SK-N-MC (cell line): ENCODE measurements around the gene EPS15.

Experiments
- DNase-seq: peaks from one replicate; pipeline ENCODE4 v3.0.0-alpha.2; 2011; ENCODE audit warnings: low read depth, low spot score
- H3K27ac ChIP-seq: fragments of 200-600 bp; sonication (generic); 2 replicates; pipeline ENCODE4 v1.5.1; 2016; ENCODE audit warnings: mixed run types
- H3K36me3 ChIP-seq: fragments of 200-600 bp; sonication (generic); 2 replicates; pipeline ENCODE4 v1.6.1; 2017; ENCODE audit warnings: antibody characterized with exemption, low read length, mixed read lengths; ENCODE audit not compliant: insufficient read depth
- H3K4me3 ChIP-seq: fragments of 200-600 bp; sonication (generic); 2 replicates; pipeline ENCODE4 v1.5.1; 2016
- H3K9ac ChIP-seq: fragments of 200-600 bp; sonication (generic); 2 replicates; pipeline ENCODE4 v1.8.0; 2017; ENCODE audit warnings: mixed run types, mixed read lengths; ENCODE audit not compliant: insufficient read length
- H3K9me3 ChIP-seq: fragments of 200-600 bp; sonication (generic); 2 replicates; pipeline ENCODE4 v1.6.1; 2017; ENCODE audit warnings: low read depth, mild to moderate bottlenecking, antibody characterized with exemption, low read length, moderate library complexity, mixed read lengths
- EZH2 ChIP-seq: fragments of 200-600 bp; sonication (generic); IDR thresholded peaks from one replicate; pipeline ENCODE4 v1.6.1; 2017; ENCODE audit warnings: antibody characterized with exemption
- FOXP2 ChIP-seq: optimal IDR thresholded peaks from 2 replicates; pipeline ENCODE3; 2011; ENCODE audit warnings: mild to moderate bottlenecking, moderate library complexity; ENCODE audit not compliant: insufficient read depth; ENCODE audit errors: extremely low read length, control extremely low read depth
- POLR2AphosphoS5 ChIP-seq: IDR thresholded peaks from 2 replicates; pipeline ENCODE4 v1.6.1; 2012; ENCODE audit warnings: mild to moderate bottlenecking, low read depth, low read length, borderline replicate concordance

EPS15 gene

GRCh38 chr1:51314974-51315373 lies 204.1 kb downstream of the EPS15 start:
- Histone ChIP-seq H3K9ac (no peak overlapping the region), H3K4me3 (no peak overlapping the region), H3K9me3 (no peaks in the 10 kb centered on the region), H3K36me3 (no peaks in the 10 kb centered on the region), H3K27ac (no peak overlapping the region)
- no peak for DNase-seq
- TF ChIP-seq POLR2AphosphoS5 (no peak), EZH2 (no peak)

- Histone ChIP-seq H3K4me3 (no peak overlapping the region), H3K36me3 (no peaks in the 10 kb centered on the region), H3K27ac (peak overlapping the region; percentile 23; the same call in 1 of the 2 replicates), H3K9me3 (no peaks in the 10 kb centered on the region), H3K9ac (no peak overlapping the region)
- TF ChIP-seq POLR2AphosphoS5 (no peak), FOXP2 (no peak), EZH2 (no peak)
- peak; percentile 35 for DNase-seq
These were observed 204.9 kb downstream of the EPS15 start for GRCh38 chr1:51313961-51314777.

- no peaks in the 10 kb centered on the region for H3K9me3 ChIP-seq
- no peak for TF ChIP-seq POLR2AphosphoS5
- TF ChIP-seq FOXP2: no peak
- TF ChIP-seq EZH2: no peak
- no peak overlapping the region for H3K4me3 ChIP-seq
- no peak overlapping the region for H3K27ac ChIP-seq
- no peak overlapping the region for H3K9ac ChIP-seq
- H3K36me3 ChIP-seq: no peaks in the 10 kb centered on the region
- no peak for DNase-seq
These were observed 205.7 kb downstream of the EPS15 start for GRCh38 chr1:51313268-51313852.

GRCh38 chr1:51312718-51313117 lies 206.3 kb downstream of the EPS15 start:
- Histone ChIP-seq H3K27ac (no peak overlapping the region), H3K9ac (no peak overlapping the region), H3K36me3 (no peaks in the 10 kb centered on the region), H3K4me3 (no peak overlapping the region), H3K9me3 (no peaks in the 10 kb centered on the region)
- no peak for DNase-seq
- TF ChIP-seq FOXP2: no peak
- TF ChIP-seq EZH2: no peak
- TF ChIP-seq POLR2AphosphoS5: no peak

GRCh38 chr1:51311826-51312225 lies 207.2 kb downstream of the EPS15 start:
- Histone ChIP-seq H3K9me3 (no peaks in the 10 kb centered on the region), H3K4me3 (no peak overlapping the region), H3K36me3 (no peaks in the 10 kb centered on the region), H3K27ac (no peak overlapping the region), H3K9ac (no peak overlapping the region)
- TF ChIP-seq POLR2AphosphoS5 (no peak), EZH2 (no peak), FOXP2 (no peak)
- no peak for DNase-seq

GRCh38 chr1:51310871-51311613 lies 208.0 kb downstream of the EPS15 start:
- H3K9ac ChIP-seq: no peak overlapping the region

GRCh38 chr1:51309291-51309690 lies 209.8 kb downstream of the EPS15 start:
- Histone ChIP-seq H3K4me3 (no peak overlapping the region), H3K9ac (no peak overlapping the region), H3K9me3 (no peaks in the 10 kb centered on the region), H3K36me3 (no peaks in the 10 kb centered on the region), H3K27ac (no peak overlapping the region)
- TF ChIP-seq POLR2AphosphoS5: no peak
- no peak for TF ChIP-seq EZH2
- TF ChIP-seq FOXP2: no peak
- DNase-seq: no peak

More at GRCh38 chr1:51310871-51311613, 208.0 kb downstream of the EPS15 start:
- H3K9me3 ChIP-seq: no peaks in the 10 kb centered on the region
- H3K36me3 ChIP-seq: no peaks in the 10 kb centered on the region
- H3K27ac ChIP-seq: no peak overlapping the region
- no peak overlapping the region for H3K4me3 ChIP-seq
- no peak for DNase-seq
- TF ChIP-seq FOXP2: no peak
- no peak for TF ChIP-seq POLR2AphosphoS5
- TF ChIP-seq EZH2: no peak

- no peak overlapping the region for H3K27ac ChIP-seq
- no peak for DNase-seq
- H3K9ac ChIP-seq: no peak overlapping the region
- H3K9me3 ChIP-seq: no peaks in the 10 kb centered on the region
- H3K36me3 ChIP-seq: no peaks in the 10 kb centered on the region
- TF ChIP-seq EZH2 (no peak), FOXP2 (no peak), POLR2AphosphoS5 (no peak)
- H3K4me3 ChIP-seq: no peak overlapping the region
These were observed 210.4 kb downstream of the EPS15 start for GRCh38 chr1:51308636-51309035.
